Stimulated activated CD4-positive, alpha-beta T cell treated with anti-CD3 and anti-CD28 coated beads, Interleukin-4, amount 100 ng/mL, for 48 hours (primary cell): Measurements from ENCODE around the gene IVD.

Experiments used
- DNase-seq, 2 donors: peaks; one replicate each; pipeline ENCODE4 v3.0.0-alpha.2; 2020; ENCODE audit warnings: low read depth in 2 of 2

The IVD gene

GRCh38 chr15:40458495-40459371 lies 53.1 kb downstream of the IVD start:
- DNase-seq, result no peak

GRCh38 chr15:40459391-40460015 lies 53.9 kb downstream of the IVD start:
- no peak for DNase-seq

- DNase-seq, result no peak
These were observed 54.8 kb downstream of the IVD start for GRCh38 chr15:40460404-40460803.

- no peak for DNase-seq
These were observed 56.4 kb downstream of the IVD start for GRCh38 chr15:40461958-40462357.

GRCh38 chr15:40463279-40463678 lies 57.7 kb downstream of the IVD start:
- no peak for DNase-seq

GRCh38 chr15:40463886-40464545 lies 58.4 kb downstream of the IVD start:
- no peak for DNase-seq

GRCh38 chr15:40464595-40465185 lies 59.1 kb downstream of the IVD start:
- no peak for DNase-seq

- DNase-seq, result no peak
These were observed 60.3 kb downstream of the IVD start for GRCh38 chr15:40465939-40466338.

GRCh38 chr15:40466426-40467260 lies 61.0 kb downstream of the IVD start:
- no peak for DNase-seq

- no peak for DNase-seq
These were observed 61.6 kb downstream of the IVD start for GRCh38 chr15:40467261-40467615.

- no peak for DNase-seq
These were observed 63.3 kb downstream of the IVD start for GRCh38 chr15:40468898-40469331.

- DNase-seq, result no peak
These were observed 64.3 kb downstream of the IVD start for GRCh38 chr15:40469776-40470390.

GRCh38 chr15:40470423-40471104 lies 65.0 kb downstream of the IVD start, which contains the start of gene CHST14:
CHST14 (plus strand) TSS chr15:40470984; CDS start chr15:40471214, 230 bp downstream.
- DNase-seq, result peak in 1 of 2 donors; percentile 29
